Measurements from ENCODE around the gene ARHGEF17. TPM values are rescaled to one million over a fixed set of nuclear protein-coding genes. Genes with fewer than 3 reads are reported as not detected.

The ARHGEF17 gene
- total and polyA plus RNA-seq, 2 of the 8 experiments (the other 6 are each of a cell fraction or from before 2014, with no cell fraction given): 11.3 to 14.6 TPM

GRCh38 chr11:73325036-73325981 is 17.2 kb downstream of the ARHGEF17 start (continued):
- TF ChIP-seq CHD7 (IDR thresholded peaks at IDR 0.05; ENCODE audit: insufficient replicate concordance, low read length) (no peak), CREB1 (IDR thresholded peaks at IDR 0.05) (no peak), TBP (IDR thresholded peaks at IDR 0.05; ENCODE audit: low read depth, low read length) (no peak), E2F6 (IDR thresholded peaks at IDR 0.05) (no peak), BCL11A (IDR thresholded peaks at IDR 0.05; ENCODE audit: low read depth in 2 of 2, low read length in 2 of 2) (no peak), BACH1 (IDR thresholded peaks at IDR 0.05; ENCODE audit: low read length) (no peak), TAF7 (optimal IDR thresholded peaks at IDR 0.05; ENCODE audit: borderline replicate concordance, low read depth, low read length) (no peak), SIN3A (conservative IDR thresholded peaks at IDR 0.05 in 1 of 2, IDR thresholded peaks at IDR 0.05 in 1 of 2; ENCODE audit: low read depth in 1 of 2, low read length in 2 of 2) (no peak), CBX8 (IDR thresholded peaks at IDR 0.05; ENCODE audit: borderline replicate concordance, low read depth, low read length) (no peak)

Measured in H1 (cell line).